Panc1 (cell line): ENCODE measurements around the gene PTPRE. TPM values are rescaled to one million over a fixed set of nuclear protein-coding genes. Genes with fewer than 3 reads are reported as not detected.

Experiments used
- ATAC-seq: fragments of 200-7000 bp; cut with Tn5 transposase; 2 replicates; pipeline ENCODE4 v1.9.1; 2020; ENCODE audit warnings: mild to moderate bottlenecking, moderate library complexity
- BruUV-seq: library from RNA; stranded (reverse); fragments of 400-500 nt; replicated peaks from 2 replicates; lab custom pipeline; 2021; lab: Mats Ljungman, UMichigan
- CTCF ChIA-PET: fragments of 300-600 bp; sonication (Branson Sonifier 250); formaldehyde crosslinking; loops from one replicate; lab custom pipeline; 2022; ENCODE audit warnings: antibody characterized with exemption; lab: Charles Lee
- POLR2A ChIA-PET: fragments of 300-600 bp; sonication (Branson Sonifier 250); formaldehyde crosslinking; loops from one replicate; lab custom pipeline; 2022; ENCODE audit warnings: antibody characterized with exemption; lab: Charles Lee
- DNase-seq: peaks from one replicate; pipeline ENCODE4 v3.0.0-alpha.2; 2010; ENCODE audit warnings: low read depth, low spot score
- H3K27ac ChIP-seq: 2 replicates; pipeline ENCODE4 v1.5.1; 2011; ENCODE audit warnings: mild to moderate bottlenecking, low read length, inconsistent platforms
- H3K27me3 ChIP-seq: fragments of 200-500 bp; sonication (Bioruptor generic); 2 replicates; pipeline ENCODE4 v1.6.0; 2014; ENCODE audit warnings: low read length, inconsistent platforms; ENCODE audit not compliant: control insufficient read depth, insufficient read depth
- H3K36me3 ChIP-seq: fragments of 200-500 bp; sonication (Bioruptor generic); 2 replicates; pipeline ENCODE4 v1.5.1; 2014; ENCODE audit warnings: inconsistent platforms, mild to moderate bottlenecking, low read length, moderate library complexity; ENCODE audit not compliant: control insufficient read depth, insufficient read depth
- H3K4me1 ChIP-seq: 2 replicates; pipeline ENCODE4 v1.5.1; 2011; ENCODE audit warnings: inconsistent platforms, mild to moderate bottlenecking, low read length, moderate library complexity; ENCODE audit not compliant: control insufficient read depth, insufficient read depth
- H3K4me3 ChIP-seq, 2 experiments: 2 replicates each; pipeline ENCODE4 v1.5.1; 2011 to 2012; ENCODE audit warnings: low read depth in 2 of 2, low read length in 2 of 2, mild to moderate bottlenecking in 2 of 2, inconsistent platforms in 1 of 2, moderate library complexity in 1 of 2
- H3K9me3 ChIP-seq: fragments of 200-500 bp; sonication (Bioruptor generic); 2 replicates; pipeline ENCODE4 v1.5.1; 2014; ENCODE audit warnings: low read depth, mild to moderate bottlenecking, inconsistent platforms, low read length, moderate library complexity; ENCODE audit not compliant: control insufficient read depth, insufficient read depth
- POLR2AphosphoS5 ChIP-seq: IDR thresholded peaks from 2 replicates; pipeline ENCODE4 v1.6.1; 2012; ENCODE audit warnings: mild to moderate bottlenecking, low read depth, low read length, moderate library complexity
- SIN3A ChIP-seq: IDR thresholded peaks from 2 replicates; pipeline ENCODE4 v1.6.1; 2012; ENCODE audit warnings: low read depth, mild to moderate bottlenecking, low read length, moderate library complexity, borderline replicate concordance; ENCODE audit not compliant: insufficient read depth
- TCF7L2 ChIP-seq: IDR thresholded peaks from 2 replicates; pipeline ENCODE4 v1.6.1; 2011; ENCODE audit warnings: mild to moderate bottlenecking, low read depth, low read length, inconsistent platforms
- in situ Hi-C: cut with HindIII; loops from 2 replicates; pipeline ENCODE4 v1.10.0; 2016; ENCODE audit warnings: low sequenced_read_pairs, low pct_unique_long_range_greater_than_20kb
- intact Hi-C: fragments of 100-400 bp; cut with micrococcal nuclease; formaldehyde crosslinking; loops from one replicate; pipeline ENCODE4 v1.10.0; 2022; ENCODE audit not compliant: unreplicated experiment
- total RNA-seq: library from RNA; stranded (reverse); gene quantifications from one replicate; pipeline ENCODE4 v1.2.1, GENCODE V29; 2021; ENCODE audit not compliant: unreplicated experiment
- TF ChIP-seq, protein P1 (sequence below): fragments of 450-650 bp; IDR thresholded peaks from 2 replicates; pipeline ENCODE4 v1.5.1; 2017; ENCODE audit warnings: mild to moderate bottlenecking
- TF ChIP-seq, protein P2 (sequence below), 2 experiments: IDR thresholded peaks; 2 replicates each; pipeline ENCODE4 v1.6.1; 2011 to 2012; ENCODE audit warnings: low read depth in 2 of 2, control low read depth in 1 of 2, low read length in 1 of 2, mild to moderate bottlenecking in 1 of 2, moderate library complexity in 1 of 2; ENCODE audit not compliant: insufficient read depth in 1 of 2

The PTPRE gene
- total RNA-seq, 1 experiment from 2014 or later: 0.44 TPM

DNA sequence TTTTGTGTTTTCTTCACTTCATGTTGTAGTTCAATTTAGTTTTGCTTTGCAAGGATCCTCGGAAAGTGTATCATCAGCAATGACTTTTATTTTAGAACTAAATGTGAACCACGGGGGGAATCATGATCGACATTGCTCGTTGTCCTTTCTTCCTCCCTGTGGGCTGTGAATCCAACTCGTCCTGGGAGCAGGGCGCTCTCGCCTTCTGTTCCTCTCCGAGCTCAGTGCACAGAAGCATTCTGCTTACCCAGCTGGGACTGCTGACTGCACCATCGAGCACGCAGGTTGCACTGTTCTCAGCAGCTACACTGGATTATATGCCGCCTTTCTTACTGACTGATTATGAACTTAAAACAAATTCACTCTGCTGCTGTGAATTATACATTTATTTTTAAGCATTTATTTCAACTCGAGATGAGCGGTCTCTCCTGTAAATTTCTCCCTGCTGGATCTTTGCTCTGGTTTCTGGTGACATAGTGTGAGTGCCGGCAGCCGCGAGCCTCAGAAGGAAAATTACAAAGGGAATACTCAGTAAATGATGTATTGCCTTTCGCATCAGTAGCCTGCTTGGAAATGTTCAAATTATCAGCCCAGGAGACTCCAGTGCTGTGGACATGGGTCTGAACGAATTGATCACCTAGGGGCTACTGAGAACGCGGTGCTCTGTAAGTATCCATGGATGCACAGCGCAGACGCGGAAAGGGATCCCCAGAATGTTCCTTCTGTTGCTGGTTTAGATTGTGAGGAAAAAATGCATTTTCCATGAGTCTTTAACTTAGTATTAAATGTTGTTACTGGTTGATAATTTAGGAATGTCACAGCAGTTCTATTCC is 92.6 kb downstream of the PTPRE start:
- no peaks in the 10 kb centered on the region for H3K4me1 ChIP-seq
- H3K27ac ChIP-seq: no peak overlapping the region
- no peaks in the 10 kb centered on the region for H3K9me3 ChIP-seq
- intact Hi-C loops: no loop called here
- in situ Hi-C loops: no loop called here
- BruUV-seq: no TSS peak
- TF ChIP-seq, protein P1, sequence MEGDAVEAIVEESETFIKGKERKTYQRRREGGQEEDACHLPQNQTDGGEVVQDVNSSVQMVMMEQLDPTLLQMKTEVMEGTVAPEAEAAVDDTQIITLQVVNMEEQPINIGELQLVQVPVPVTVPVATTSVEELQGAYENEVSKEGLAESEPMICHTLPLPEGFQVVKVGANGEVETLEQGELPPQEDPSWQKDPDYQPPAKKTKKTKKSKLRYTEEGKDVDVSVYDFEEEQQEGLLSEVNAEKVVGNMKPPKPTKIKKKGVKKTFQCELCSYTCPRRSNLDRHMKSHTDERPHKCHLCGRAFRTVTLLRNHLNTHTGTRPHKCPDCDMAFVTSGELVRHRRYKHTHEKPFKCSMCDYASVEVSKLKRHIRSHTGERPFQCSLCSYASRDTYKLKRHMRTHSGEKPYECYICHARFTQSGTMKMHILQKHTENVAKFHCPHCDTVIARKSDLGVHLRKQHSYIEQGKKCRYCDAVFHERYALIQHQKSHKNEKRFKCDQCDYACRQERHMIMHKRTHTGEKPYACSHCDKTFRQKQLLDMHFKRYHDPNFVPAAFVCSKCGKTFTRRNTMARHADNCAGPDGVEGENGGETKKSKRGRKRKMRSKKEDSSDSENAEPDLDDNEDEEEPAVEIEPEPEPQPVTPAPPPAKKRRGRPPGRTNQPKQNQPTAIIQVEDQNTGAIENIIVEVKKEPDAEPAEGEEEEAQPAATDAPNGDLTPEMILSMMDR: no peak
- TF ChIP-seq POLR2AphosphoS5 (no peak), SIN3A (no peak), TCF7L2 (no peak)
- TF ChIP-seq, protein P2, sequence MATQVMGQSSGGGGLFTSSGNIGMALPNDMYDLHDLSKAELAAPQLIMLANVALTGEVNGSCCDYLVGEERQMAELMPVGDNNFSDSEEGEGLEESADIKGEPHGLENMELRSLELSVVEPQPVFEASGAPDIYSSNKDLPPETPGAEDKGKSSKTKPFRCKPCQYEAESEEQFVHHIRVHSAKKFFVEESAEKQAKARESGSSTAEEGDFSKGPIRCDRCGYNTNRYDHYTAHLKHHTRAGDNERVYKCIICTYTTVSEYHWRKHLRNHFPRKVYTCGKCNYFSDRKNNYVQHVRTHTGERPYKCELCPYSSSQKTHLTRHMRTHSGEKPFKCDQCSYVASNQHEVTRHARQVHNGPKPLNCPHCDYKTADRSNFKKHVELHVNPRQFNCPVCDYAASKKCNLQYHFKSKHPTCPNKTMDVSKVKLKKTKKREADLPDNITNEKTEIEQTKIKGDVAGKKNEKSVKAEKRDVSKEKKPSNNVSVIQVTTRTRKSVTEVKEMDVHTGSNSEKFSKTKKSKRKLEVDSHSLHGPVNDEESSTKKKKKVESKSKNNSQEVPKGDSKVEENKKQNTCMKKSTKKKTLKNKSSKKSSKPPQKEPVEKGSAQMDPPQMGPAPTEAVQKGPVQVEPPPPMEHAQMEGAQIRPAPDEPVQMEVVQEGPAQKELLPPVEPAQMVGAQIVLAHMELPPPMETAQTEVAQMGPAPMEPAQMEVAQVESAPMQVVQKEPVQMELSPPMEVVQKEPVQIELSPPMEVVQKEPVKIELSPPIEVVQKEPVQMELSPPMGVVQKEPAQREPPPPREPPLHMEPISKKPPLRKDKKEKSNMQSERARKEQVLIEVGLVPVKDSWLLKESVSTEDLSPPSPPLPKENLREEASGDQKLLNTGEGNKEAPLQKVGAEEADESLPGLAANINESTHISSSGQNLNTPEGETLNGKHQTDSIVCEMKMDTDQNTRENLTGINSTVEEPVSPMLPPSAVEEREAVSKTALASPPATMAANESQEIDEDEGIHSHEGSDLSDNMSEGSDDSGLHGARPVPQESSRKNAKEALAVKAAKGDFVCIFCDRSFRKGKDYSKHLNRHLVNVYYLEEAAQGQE (IDR thresholded peaks at IDR 0.05; ENCODE audit: insufficient read depth in 1 of 2, low read depth in 2 of 2, low read length in 1 of 2): no peak
- POLR2A ChIA-PET: no interaction called here
- no peak overlapping the region for H3K4me3 ChIP-seq
- ATAC-seq (peak; percentile 54; the same call in 1 of the 2 replicates), DNase-seq (no peak)
- H3K36me3 ChIP-seq: no peaks in the 10 kb centered on the region
- CTCF ChIA-PET: no interaction called here
- H3K27me3 ChIP-seq: peaks cover 24% of the 10 kb centered on the region

DNA sequence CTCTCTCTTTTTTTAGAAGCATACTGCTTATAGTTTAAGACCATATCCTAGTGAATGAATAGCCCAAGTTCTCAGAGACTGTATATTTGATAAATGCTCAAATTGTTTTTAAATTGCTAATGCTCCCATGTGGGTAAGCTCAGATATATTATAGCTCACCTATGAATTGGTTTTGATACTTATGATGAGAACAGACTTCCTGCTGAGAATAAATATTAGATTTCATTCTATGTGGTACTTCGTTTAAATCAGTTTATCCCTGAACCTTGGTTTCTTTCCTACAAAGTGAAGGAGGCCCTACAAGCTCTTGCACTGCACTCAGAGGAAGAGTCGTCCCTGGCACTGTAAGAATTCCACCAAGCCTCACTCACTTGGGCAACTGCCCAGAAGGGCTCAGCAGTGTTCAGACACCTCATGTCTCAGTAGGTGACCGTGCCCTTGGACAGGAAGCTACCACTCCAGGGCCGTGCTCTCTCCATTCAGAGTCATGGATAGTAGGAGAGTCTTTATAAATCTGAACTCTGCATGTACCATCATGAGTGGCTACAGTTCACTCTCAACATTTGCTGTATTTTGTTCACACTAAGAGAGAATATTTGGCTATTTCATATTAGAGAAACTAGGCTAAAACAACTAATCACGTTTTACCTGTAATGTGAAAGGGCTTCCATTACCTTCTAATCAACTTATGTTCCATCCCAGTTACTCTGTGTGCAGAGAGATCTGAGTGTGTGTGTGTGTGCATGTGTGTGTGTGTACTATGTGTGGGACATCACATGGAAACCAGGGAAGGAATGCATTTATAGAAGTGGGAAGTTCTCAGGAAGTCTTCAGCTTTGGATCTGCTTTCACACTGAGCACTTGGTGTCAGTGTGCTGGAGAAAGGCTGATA is 93.8 kb downstream of the PTPRE start:
- H3K4me1 ChIP-seq: no peaks in the 10 kb centered on the region
- no peaks in the 10 kb centered on the region for H3K36me3 ChIP-seq
- intact Hi-C loops: no loop called here
- BruUV-seq: no TSS peak
- in situ Hi-C loops: no loop called here
- POLR2A ChIA-PET: no interaction called here
- H3K9me3 ChIP-seq: no peaks in the 10 kb centered on the region
- DNase-seq: no peak
- H3K27ac ChIP-seq: no peak overlapping the region
- peaks cover 24% of the 10 kb centered on the region for H3K27me3 ChIP-seq
- no peak overlapping the region for H3K4me3 ChIP-seq
- TF ChIP-seq POLR2AphosphoS5 (no peak), TCF7L2 (no peak), SIN3A (no peak)
- TF ChIP-seq, protein P2 (IDR thresholded peaks at IDR 0.05; ENCODE audit: insufficient read depth in 1 of 2, low read depth in 2 of 2, low read length in 1 of 2): no peak
- TF ChIP-seq, protein P1: no peak
- CTCF ChIA-PET: no interaction called here
- no peak for ATAC-seq
